Measurements from ENCODE around the gene MICU1.
A peak's percentile ranks its signal among the peaks of the same experiment; 100 is the strongest.

GRCh38 chr10:72335394-72336258 is 290.3 kb downstream of the MICU1 start:
- TF ChIP-seq CTCF (IDR thresholded peaks at IDR 0.05), result no peak
- peak in 1 of 4 donors; percentile 8 for TF ChIP-seq POLR2AphosphoS5 (IDR thresholded peaks at IDR 0.05)

Measured in sigmoid colon (tissue), 4 donors.